Smooth muscle cell (in vitro differentiated cells): ENCODE data around the gene SARS1. TPM values are rescaled to one million over a fixed set of nuclear protein-coding genes. Genes with fewer than 3 reads are reported as not detected.
A peak's percentile ranks its signal among the peaks of the same experiment; 100 is the strongest.

ENCODE experiments used
- DNase-seq: peaks from one replicate; lab custom pipeline; 2025; ENCODE audit not compliant: unreplicated experiment; lab: John Stamatoyannopoulos, UW
- H2AFZ ChIP-seq: fragments of 200-600 bp; sonication (generic); 2 replicates; pipeline ENCODE4 v1.6.0; 2016; ENCODE audit warnings: antibody characterized with exemption, low read depth, mild to moderate bottlenecking
- H3F3A ChIP-seq: fragments of 200-600 bp; sonication (generic); 2 replicates; pipeline ENCODE4 v1.6.0; 2017; ENCODE audit warnings: antibody characterized with exemption, low read depth
- H3K27ac ChIP-seq: fragments of 200-600 bp; sonication (generic); 2 replicates; pipeline ENCODE4 v1.5.1; 2016; ENCODE audit warnings: low read depth, mild to moderate bottlenecking
- H3K27me3 ChIP-seq: fragments of 200-600 bp; sonication (generic); 2 replicates; pipeline ENCODE4 v1.6.1; 2016; ENCODE audit warnings: low read depth, mild to moderate bottlenecking
- H3K36me3 ChIP-seq: fragments of 200-600 bp; sonication (generic); 2 replicates; pipeline ENCODE4 v1.5.1; 2016; ENCODE audit warnings: low read depth
- H3K4me1 ChIP-seq: fragments of 200-600 bp; sonication (generic); 2 replicates; pipeline ENCODE4 v1.5.1; 2016; ENCODE audit warnings: low read depth
- H3K4me2 ChIP-seq: fragments of 200-600 bp; sonication (generic); 2 replicates; pipeline ENCODE4 v1.6.0; 2016; ENCODE audit warnings: mild to moderate bottlenecking
- H3K4me3 ChIP-seq: fragments of 200-600 bp; sonication (generic); 2 replicates; pipeline ENCODE4 v1.5.1; 2016; ENCODE audit warnings: mild to moderate bottlenecking
- H3K79me2 ChIP-seq: fragments of 200-600 bp; sonication (generic); 2 replicates; pipeline ENCODE4 v1.6.0; 2016; ENCODE audit warnings: low read depth, mild to moderate bottlenecking
- H3K9ac ChIP-seq: fragments of 200-600 bp; sonication (generic); 2 replicates; pipeline ENCODE4 v1.6.0; 2016; ENCODE audit warnings: low read depth
- H3K9me3 ChIP-seq: fragments of 200-600 bp; sonication (generic); replicated peaks from 2 replicates; pipeline ENCODE4 v1.5.1; 2016; ENCODE audit warnings: low read depth
- H4K20me1 ChIP-seq: fragments of 200-600 bp; sonication (generic); 2 replicates; pipeline ENCODE4 v1.6.0; 2016; ENCODE audit warnings: low read depth
- CTCF ChIP-seq: fragments of 200-600 bp; sonication (generic); IDR thresholded peaks from 2 replicates; pipeline ENCODE4 v1.5.1; 2017; ENCODE audit warnings: borderline replicate concordance, mild to moderate bottlenecking, antibody characterized with exemption; ENCODE audit not compliant: insufficient read depth, poor library complexity, severe bottlenecking
- WGBS: methylation state at CpG from one replicate; pipeline ENCODE4 v1.1.7; 2016; ENCODE audit warnings: low lambda C conversion rate; 5-methylcytosine and 5-hydroxymethylcytosine counted together
- polyA plus RNA-seq: library from polyadenylated mRNA; unstranded; fragments of >200 nt; fragmentation: Nextera tagmentation; extraction: Ambion mirVana; gene quantifications from 2 replicates; pipeline ENCODE4 v1.2.1, GENCODE V29; 2016
- total RNA-seq: library from RNA; depleted of rRNA; stranded (reverse); fragments of >200 nt; gene quantifications from 2 replicates; pipeline ENCODE4 v1.2.3, GENCODE V29; 2014

The SARS1 gene
- total and polyA plus RNA-seq, 2 experiments from 2014 or later, result 157 to 176 TPM

DNA sequence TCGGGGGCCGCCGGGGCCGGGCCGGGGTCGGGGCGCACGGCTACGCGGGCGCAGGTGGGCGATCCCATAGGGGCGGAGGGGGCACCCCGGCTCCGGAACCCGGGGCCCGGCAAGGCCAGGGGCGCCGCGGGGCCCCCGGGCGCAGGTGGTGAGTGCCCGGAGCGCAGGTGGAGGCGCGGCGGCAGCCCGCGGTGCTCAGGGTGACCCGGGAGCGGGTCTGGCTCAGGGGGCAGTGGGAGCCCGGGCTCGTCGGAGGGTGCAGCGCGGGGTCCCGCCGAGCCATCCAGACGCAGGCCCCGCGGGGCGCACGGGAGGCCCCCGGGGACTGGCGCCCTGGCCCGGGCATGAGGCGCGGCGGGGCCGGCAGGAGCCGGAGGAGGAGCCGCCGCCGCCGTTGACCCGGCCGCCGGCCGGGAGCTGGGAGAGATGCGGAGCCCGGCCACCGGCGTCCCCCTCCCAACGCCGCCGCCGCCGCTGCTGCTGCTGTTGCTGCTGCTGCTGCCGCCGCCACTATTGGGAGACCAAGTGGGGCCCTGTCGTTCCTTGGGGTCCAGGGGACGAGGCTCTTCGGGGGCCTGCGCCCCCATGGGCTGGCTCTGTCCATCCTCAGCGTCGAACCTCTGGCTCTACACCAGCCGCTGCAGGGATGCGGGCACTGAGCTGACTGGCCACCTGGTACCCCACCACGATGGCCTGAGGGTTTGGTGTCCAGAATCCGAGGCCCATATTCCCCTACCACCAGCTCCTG, 36.1 kb downstream of the SARS1 start:
- DNase-seq, result no peak
- 6% methylated on average over 38 of the region's 80 CpGs for WGBS
- no peak overlapping the region for H2AFZ ChIP-seq

GRCh38 chr1:109250454-109251276, 36.9 kb downstream of the SARS1 start:
- Histone ChIP-seq H3K79me2 (no peaks in the 10 kb centered on the region), H3K27me3 (peaks cover 5% of the 10 kb centered on the region), H3F3A (no peaks in the 10 kb centered on the region), H3K9ac (no peak overlapping the region), H3K4me3 (no peak overlapping the region), H3K9me3 (no peaks in the 10 kb centered on the region), H4K20me1 (no peaks in the 10 kb centered on the region), H3K4me1 (peaks cover 24% of the 10 kb centered on the region), H3K27ac (no peak overlapping the region), H3K36me3 (no peaks in the 10 kb centered on the region), H3K4me2 (peak overlapping the region; percentile 91), H2AFZ (no peak overlapping the region)
- TF ChIP-seq CTCF, result no peak
- 91% methylated on average over 29 of the region's 33 CpGs for WGBS
- no peak for DNase-seq

More for the DNA sequence above, 36.1 kb downstream of the SARS1 start:
- H4K20me1 ChIP-seq, result no peaks in the 10 kb centered on the region
- no peaks in the 10 kb centered on the region for H3K36me3 ChIP-seq
- H3K4me3 ChIP-seq, result peak overlapping the region; percentile 56
- no peaks in the 10 kb centered on the region for H3K79me2 ChIP-seq
- no peak for TF ChIP-seq CTCF
- no peaks in the 10 kb centered on the region for H3K9me3 ChIP-seq
- peak overlapping the region; percentile 91 for H3K4me2 ChIP-seq
- H3F3A ChIP-seq, result no peaks in the 10 kb centered on the region
- no peak overlapping the region for H3K9ac ChIP-seq
- H3K4me1 ChIP-seq, result peaks cover 16% of the 10 kb centered on the region
- peaks cover 5% of the 10 kb centered on the region for H3K27me3 ChIP-seq
- H3K27ac ChIP-seq, result no peak overlapping the region

GRCh38 chr1:109251277-109252166, 37.8 kb downstream of the SARS1 start:
- Histone ChIP-seq H3K9ac (no peak overlapping the region), H3K79me2 (no peaks in the 10 kb centered on the region), H3K9me3 (no peaks in the 10 kb centered on the region), H3K4me1 (peaks cover 24% of the 10 kb centered on the region), H3K4me3 (no peak overlapping the region), H3F3A (no peaks in the 10 kb centered on the region), H3K4me2 (no peak overlapping the region), H2AFZ (no peak overlapping the region), H4K20me1 (no peaks in the 10 kb centered on the region), H3K27ac (no peak overlapping the region), H3K27me3 (peaks cover 5% of the 10 kb centered on the region), H3K36me3 (no peaks in the 10 kb centered on the region)
- DNase-seq, result no peak
- WGBS, result 98% methylated on average over 32 of the region's 32 CpGs
- no peak for TF ChIP-seq CTCF
